ENCODE data around the gene KLHL26. TPM values are rescaled to one million over a fixed set of nuclear protein-coding genes. Genes with fewer than 3 reads are reported as not detected.

KLHL26 gene
- total and polyA plus RNA-seq, 9 of the 15 experiments (the other 6 are each of a cell fraction or from before 2014, with no cell fraction given) = 0.13 to 13.3 (median 1.4) TPM

- ChIA-PET CTCF (ENCODE audit: low intra/inter-chr PET ratio) (interaction anchor here (0.6 kb wide), 1 partner anchor 177 kb away, joined by 3 read pairs; no protein-coding TSS in a partner anchor), POLR2A (interaction anchor here (0.7 to 5.4 kb wide), 7 partner anchors 9 to 257 kb away, joined by 3 to 39 read pairs (median 4); partner anchors contain the start of gene UBA52)
- H3K36me3 ChIP-seq (ENCODE audit: control insufficient read depth, insufficient read depth, low read length) = peaks cover 5% of the 10 kb centered on the region; the same call in 2 of the 3 replicates
- in situ Hi-C loops (cut with MboI) = no loop called here
- peak; percentile 70 to 94 (median 78) for DNase-seq (ENCODE audit: extremely low read depth in 1 of 4, low spot score in 3 of 4)
- peak overlapping the region; percentile 79 for H2AFZ ChIP-seq (ENCODE audit: low read depth, low read length)
- WGBS (ENCODE audit: insufficient coverage, low coverage, missing lambda C conversion rate) = 22% methylated on average over 37 of the region's 40 CpGs
- H3K27me3 ChIP-seq (ENCODE audit: control insufficient read depth in 2 of 2, insufficient read depth in 2 of 2, low read length in 2 of 2) = no peaks in the 10 kb centered on the region
- intact Hi-C loops (cut with micrococcal nuclease) = loop anchor here (1.0 to 10.0 kb wide), 5 partner anchors 33 to 254 kb away; partner anchors contain the start of genes KLHL26 and KXD1
- no peaks in the 10 kb centered on the region for H3K9me1 ChIP-seq (ENCODE audit: control insufficient read depth, insufficient read depth, low read length)
- peak overlapping the region; percentile 89 for H3K4me2 ChIP-seq (ENCODE audit: insufficient read depth, low read length)
- peak overlapping the region; percentile 71 for H3K4me3 ChIP-seq
- peak; percentile 96 for FAIRE-seq
- H3K27ac ChIP-seq (ENCODE audit: extremely low read depth, low read depth, low read length) = peak overlapping the region; percentile 79
- peaks cover 6% of the 10 kb centered on the region; the same call in 1 of the 2 replicates for H4K20me1 ChIP-seq (replicated peaks; ENCODE audit: control insufficient read depth, insufficient read depth, low read length)
- peak; percentile 70 for ATAC-seq
- H3K79me2 ChIP-seq (ENCODE audit: control insufficient read depth, insufficient read depth, low read length) = peaks cover 24% of the 10 kb centered on the region
- TSS peak; percentile 71 for BruUV-seq (replicated peaks)
- H3K9me3 ChIP-seq (replicated peaks; ENCODE audit: control insufficient read depth, insufficient read depth, low read depth, low read length) = no peaks in the 10 kb centered on the region
- peaks cover 27 to 77% of the 10 kb centered on the region in 2 experiments for H3K4me1 ChIP-seq (replicated peaks in 1 of 2; ENCODE audit: control insufficient read depth in 2 of 2, insufficient read depth in 2 of 2, low read length in 2 of 2)
- peak overlapping the region; percentile 85 to 93 for H3K9ac ChIP-seq (ENCODE audit: insufficient read depth in 1 of 2, low read depth in 2 of 2, low read length in 2 of 2)
- TF ChIP-seq STAT5A (IDR thresholded peaks at IDR 0.05; ENCODE audit: borderline replicate concordance, low read length) (no peak), JUN (IDR thresholded peaks at IDR 0.05; ENCODE audit: borderline replicate concordance, low read depth, low read length) (no peak), JUN (CRISPR knock-in tag; IDR thresholded peaks at IDR 0.05; ENCODE audit: borderline replicate concordance) (0 out of 2 replicates have a peak, but pooled peaks have one; percentile 34), CREM (IDR thresholded peaks at IDR 0.05; ENCODE audit: low read depth) (peak; percentile 92), RAD21 (CRISPR knock-in tag; conservative IDR thresholded peaks at IDR 0.05 in 1 of 2, IDR thresholded peaks at IDR 0.05 in 1 of 2) (peak; percentile 36 to 59; a peak in 3 of 4 replicates), NBN (IDR thresholded peaks at IDR 0.05; ENCODE audit: low read depth) (0 out of 2 replicates have a peak, but pooled peaks have one; percentile 25), CTBP1 (IDR thresholded peaks at IDR 0.05; ENCODE audit: borderline replicate concordance) (peak; percentile 92), RBM22 (IDR thresholded peaks at IDR 0.05; ENCODE audit: low read depth, low read length, poor library complexity, severe bottlenecking) (no peak), NRF1 (conservative IDR thresholded peaks at IDR 0.05 in 1 of 2, IDR thresholded peaks at IDR 0.05 in 1 of 2) (peak; percentile 28 to 47; a peak in 3 of 4 replicates), POLR2AphosphoS5 (IDR thresholded peaks at IDR 0.05; ENCODE audit: control insufficient read depth, insufficient read depth, low read depth, low read length) (peak; percentile 45; the same call in 1 of the 2 replicates), ZNF444 (CRISPR knock-in tag; IDR thresholded peaks at IDR 0.05) (no peak), CC2D1A (IDR thresholded peaks at IDR 0.05) (no peak), ZNF511 (CRISPR knock-in tag; IDR thresholded peaks at IDR 0.05) (peak; percentile 19; the same call in 1 of the 2 replicates), TEAD1 (CRISPR knock-in tag; IDR thresholded peaks at IDR 0.05) (0 out of 4 replicates have a peak, but pooled peaks of 1 of the 2 experiments have one; percentile 14)
Measured at GRCh38 chr19:18590273-18591272, 46.3 kb upstream of the KLHL26 start.
